Loucy (cell line): ENCODE results near the gene LDLRAD4.

ENCODE experiments used
- CTCF ChIP-seq: fragments of 200-600 bp; sonication (generic); conservative IDR thresholded peaks from 2 replicates; pipeline ENCODE4 v1.5.1; 2014; ENCODE audit warnings: mild to moderate bottlenecking, antibody characterized with exemption, low read length
- EZH2phosphoT487 ChIP-seq: fragments of 200-600 bp; IDR thresholded peaks from 2 replicates; pipeline ENCODE4 v1.6.1; 2018; ENCODE audit warnings: antibody characterized with exemption, mild to moderate bottlenecking, moderate library complexity, borderline replicate concordance

- no peak for TF ChIP-seq CTCF
- TF ChIP-seq EZH2phosphoT487: no peak
These were observed 233.8 kb downstream of the LDLRAD4 start for GRCh38 chr18:13452388-13452811.
